ENCODE measurements around the gene LDB2.

DNA sequence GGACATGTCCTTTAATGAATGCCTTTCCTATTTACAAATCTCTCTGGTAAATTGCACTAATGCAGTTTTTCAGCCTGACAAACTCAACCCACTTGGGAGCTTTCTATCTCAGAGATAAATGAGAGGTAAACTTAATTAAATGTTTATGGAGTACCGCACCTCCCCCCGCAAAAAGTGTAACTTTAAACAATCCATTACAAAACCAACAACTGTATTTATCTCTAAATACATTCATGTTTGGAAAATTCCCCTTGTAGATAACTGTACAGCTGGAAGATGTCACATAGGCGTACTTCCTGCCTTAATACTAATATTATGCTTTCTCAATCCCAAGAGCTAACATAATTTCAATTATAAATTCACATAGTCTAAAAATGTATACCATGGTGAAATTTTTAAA is 215.5 kb downstream of the LDB2 start:
- no peak for TF ChIP-seq CHD1 (IDR thresholded peaks at IDR 0.05; ENCODE audit: low read depth, low read length)
- TF ChIP-seq, protein P1, sequence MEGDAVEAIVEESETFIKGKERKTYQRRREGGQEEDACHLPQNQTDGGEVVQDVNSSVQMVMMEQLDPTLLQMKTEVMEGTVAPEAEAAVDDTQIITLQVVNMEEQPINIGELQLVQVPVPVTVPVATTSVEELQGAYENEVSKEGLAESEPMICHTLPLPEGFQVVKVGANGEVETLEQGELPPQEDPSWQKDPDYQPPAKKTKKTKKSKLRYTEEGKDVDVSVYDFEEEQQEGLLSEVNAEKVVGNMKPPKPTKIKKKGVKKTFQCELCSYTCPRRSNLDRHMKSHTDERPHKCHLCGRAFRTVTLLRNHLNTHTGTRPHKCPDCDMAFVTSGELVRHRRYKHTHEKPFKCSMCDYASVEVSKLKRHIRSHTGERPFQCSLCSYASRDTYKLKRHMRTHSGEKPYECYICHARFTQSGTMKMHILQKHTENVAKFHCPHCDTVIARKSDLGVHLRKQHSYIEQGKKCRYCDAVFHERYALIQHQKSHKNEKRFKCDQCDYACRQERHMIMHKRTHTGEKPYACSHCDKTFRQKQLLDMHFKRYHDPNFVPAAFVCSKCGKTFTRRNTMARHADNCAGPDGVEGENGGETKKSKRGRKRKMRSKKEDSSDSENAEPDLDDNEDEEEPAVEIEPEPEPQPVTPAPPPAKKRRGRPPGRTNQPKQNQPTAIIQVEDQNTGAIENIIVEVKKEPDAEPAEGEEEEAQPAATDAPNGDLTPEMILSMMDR (IDR thresholded peaks at IDR 0.05; ENCODE audit: control extremely low read depth in 1 of 3, insufficient read depth in 1 of 3, low read depth in 1 of 3, low read length in 3 of 3), result no peak
- no peak for TF ChIP-seq SAP30 (IDR thresholded peaks at IDR 0.05; ENCODE audit: insufficient read depth, insufficient replicate concordance, low read length)
- no peak for TF ChIP-seq EP300 (IDR thresholded peaks at IDR 0.05; ENCODE audit: borderline replicate concordance in 1 of 2, low read depth in 2 of 2, low read length in 2 of 2)
- no peak for TF ChIP-seq CHD2 (IDR thresholded peaks at IDR 0.05; ENCODE audit: low read length)
- no peak for TF ChIP-seq POLR2A (IDR thresholded peaks at IDR 0.05; ENCODE audit: control extremely low read depth in 1 of 2, low read depth in 2 of 2, low read length in 2 of 2)
- no peak for TF ChIP-seq JUND (IDR thresholded peaks at IDR 0.05; ENCODE audit: low read length)
- TF ChIP-seq SUZ12 (IDR thresholded peaks at IDR 0.05; ENCODE audit: low read length), result no peak
- TF ChIP-seq HDAC2 (IDR thresholded peaks at IDR 0.05; ENCODE audit: borderline replicate concordance in 1 of 2, low read depth in 2 of 2, low read length in 2 of 2), result no peak
- no peak for TF ChIP-seq ZNF274 (IDR thresholded peaks at IDR 0.05; ENCODE audit: borderline replicate concordance, extremely low read depth, low read length)
- no peak for TF ChIP-seq JUN (IDR thresholded peaks at IDR 0.05; ENCODE audit: low read depth, low read length)
- no peak for TF ChIP-seq RFX5 (IDR thresholded peaks at IDR 0.05; ENCODE audit: borderline replicate concordance, low read depth, low read length)
- TF ChIP-seq RAD21 (IDR thresholded peaks at IDR 0.05 in 1 of 2, conservative IDR thresholded peaks at IDR 0.05 in 1 of 2; ENCODE audit: low read depth in 2 of 2, low read length in 2 of 2), result no peak
- no peak for TF ChIP-seq RNF2 (IDR thresholded peaks at IDR 0.05; ENCODE audit: borderline replicate concordance, low read depth, low read length, missing control alignments, poor library complexity, severe bottlenecking)

Data from H1 (cell line).